Duodenal mucosa (tissue), 2 donors: ENCODE data around the gene NOL9.

ENCODE experiments used
- H3K27ac ChIP-seq: one replicate; pipeline ENCODE4 v1.7.0; 2013; ENCODE audit warnings: low read depth, low read length
- H3K27me3 ChIP-seq, 2 donors: one replicate each; pipeline ENCODE4 v1.7.0; 2013; ENCODE audit warnings: low read length in 2 of 2, control low read depth in 1 of 2; ENCODE audit not compliant: insufficient read depth in 2 of 2, control insufficient read depth in 1 of 2
- H3K36me3 ChIP-seq, 2 donors: one replicate each; pipeline ENCODE4 v1.7.0; 2013; ENCODE audit warnings: low read length in 2 of 2, control low read depth in 1 of 2; ENCODE audit not compliant: insufficient read depth in 2 of 2, control insufficient read depth in 1 of 2
- H3K4me1 ChIP-seq, 2 donors: one replicate each; pipeline ENCODE4 v1.7.0; 2013; ENCODE audit warnings: low read length in 2 of 2, control low read depth in 1 of 2; ENCODE audit not compliant: insufficient read depth in 2 of 2, control insufficient read depth in 1 of 2
- H3K4me3 ChIP-seq, 2 donors: one replicate each; pipeline ENCODE4 v1.7.0; 2013; ENCODE audit warnings: low read length in 2 of 2, low read depth in 1 of 2
- H3K9ac ChIP-seq, 2 donors: one replicate each; pipeline ENCODE4 v1.7.0; 2013; ENCODE audit warnings: low read length in 2 of 2, low read depth in 1 of 2
- H3K9me3 ChIP-seq, 2 donors: one replicate each; pipeline ENCODE4 v1.7.0; 2013; ENCODE audit warnings: low read length in 2 of 2, control low read depth in 1 of 2; ENCODE audit not compliant: control insufficient read depth in 1 of 2

The NOL9 gene

GRCh38 chr1:6491081-6491449 lies 63.2 kb downstream of the NOL9 start:
- peak overlapping the region; percentile 60 to 69 for H3K9ac ChIP-seq
- H3K4me1 ChIP-seq = peaks cover 9 to 26% of the 10 kb centered on the region in 2 donors
- H3K27me3 ChIP-seq = peaks cover 6 to 12% of the 10 kb centered on the region in 2 donors
- H3K27ac ChIP-seq = no peak overlapping the region
- peak overlapping the region; percentile 80 to 82 for H3K4me3 ChIP-seq
- no peaks in the 10 kb centered on the region for H3K36me3 ChIP-seq
- no peaks in the 10 kb centered on the region for H3K9me3 ChIP-seq

- H3K4me3 ChIP-seq = peak overlapping the region; percentile 80 to 82
- peaks cover 4 to 10% of the 10 kb centered on the region in 2 donors for H3K27me3 ChIP-seq
- peaks cover 11 to 28% of the 10 kb centered on the region in 2 donors for H3K4me1 ChIP-seq
- H3K36me3 ChIP-seq = no peaks in the 10 kb centered on the region
- H3K9ac ChIP-seq = peak overlapping the region; percentile 60 to 69
- H3K9me3 ChIP-seq = no peaks in the 10 kb centered on the region
- no peak overlapping the region for H3K27ac ChIP-seq
Measured at GRCh38 chr1:6490181-6491080, 63.9 kb downstream of the NOL9 start.

GRCh38 chr1:6489799-6490180 lies 64.5 kb downstream of the NOL9 start:
- peaks cover 11 to 28% of the 10 kb centered on the region in 2 donors for H3K4me1 ChIP-seq
- no peak overlapping the region for H3K27ac ChIP-seq
- H3K9me3 ChIP-seq = no peaks in the 10 kb centered on the region
- peaks cover 10 to 12% of the 10 kb centered on the region in 2 donors for H3K27me3 ChIP-seq
- H3K36me3 ChIP-seq = no peaks in the 10 kb centered on the region
- H3K4me3 ChIP-seq = peak overlapping the region; percentile 80 to 82
- H3K9ac ChIP-seq = peak overlapping the region; percentile 57 to 69

- Histone ChIP-seq H3K4me1 (peaks cover 11 to 28% of the 10 kb centered on the region in 2 donors), H3K9me3 (no peaks in the 10 kb centered on the region), H3K9ac (no peak overlapping the region), H3K4me3 (no peak overlapping the region), H3K36me3 (no peaks in the 10 kb centered on the region), H3K27ac (no peak overlapping the region), H3K27me3 (peaks cover 13 to 16% of the 10 kb centered on the region in 2 donors)
Measured at GRCh38 chr1:6489383-6489765, 64.9 kb downstream of the NOL9 start.

GRCh38 chr1:6488602-6489382 lies 65.5 kb downstream of the NOL9 start:
- H3K9ac ChIP-seq = no peak overlapping the region
- no peak overlapping the region for H3K4me3 ChIP-seq
- no peak overlapping the region for H3K27ac ChIP-seq
- H3K4me1 ChIP-seq = peaks cover 11 to 28% of the 10 kb centered on the region in 2 donors
- no peaks in the 10 kb centered on the region for H3K36me3 ChIP-seq
- H3K27me3 ChIP-seq = peaks cover 13 to 21% of the 10 kb centered on the region in 2 donors
- no peaks in the 10 kb centered on the region for H3K9me3 ChIP-seq

- H3K27me3 ChIP-seq = peaks cover 13 to 21% of the 10 kb centered on the region in 2 donors
- no peak overlapping the region for H3K4me3 ChIP-seq
- H3K4me1 ChIP-seq = peaks cover 11 to 31% of the 10 kb centered on the region in 2 donors
- no peaks in the 10 kb centered on the region for H3K36me3 ChIP-seq
- H3K9ac ChIP-seq = no peak overlapping the region
- H3K9me3 ChIP-seq = no peaks in the 10 kb centered on the region
- H3K27ac ChIP-seq = no peak overlapping the region
Measured at GRCh38 chr1:6487804-6488484, 66.4 kb downstream of the NOL9 start.

- peaks cover 13 to 21% of the 10 kb centered on the region in 2 donors for H3K27me3 ChIP-seq
- H3K9ac ChIP-seq = no peak overlapping the region
- no peaks in the 10 kb centered on the region for H3K9me3 ChIP-seq
- H3K4me3 ChIP-seq = no peak overlapping the region
- H3K36me3 ChIP-seq = no peaks in the 10 kb centered on the region
- no peak overlapping the region for H3K27ac ChIP-seq
- peaks cover 8 to 30% of the 10 kb centered on the region in 2 donors for H3K4me1 ChIP-seq
Measured at GRCh38 chr1:6486433-6487011, 67.8 kb downstream of the NOL9 start.

- no peaks in the 10 kb centered on the region for H3K36me3 ChIP-seq
- peak overlapping the region in 1 of 2 donors; percentile 5 for H3K4me3 ChIP-seq
- no peak overlapping the region for H3K9ac ChIP-seq
- peaks cover 4 to 24% of the 10 kb centered on the region in 2 donors for H3K4me1 ChIP-seq
- H3K27me3 ChIP-seq = peaks cover 13 to 21% of the 10 kb centered on the region in 2 donors
- H3K9me3 ChIP-seq = no peaks in the 10 kb centered on the region
- H3K27ac ChIP-seq = no peak overlapping the region
Measured at GRCh38 chr1:6485168-6486101, 68.9 kb downstream of the NOL9 start.

GRCh38 chr1:6484826-6485167 lies 69.5 kb downstream of the NOL9 start:
- Histone ChIP-seq H3K27ac (no peak overlapping the region), H3K9ac (no peak overlapping the region), H3K4me1 (peaks cover 4 to 19% of the 10 kb centered on the region in 2 donors), H3K4me3 (peak overlapping the region in 1 of 2 donors; percentile 5), H3K36me3 (no peaks in the 10 kb centered on the region), H3K9me3 (no peaks in the 10 kb centered on the region), H3K27me3 (peaks cover 13 to 21% of the 10 kb centered on the region in 2 donors)
